MCF 10A (cell line): ENCODE data around the gene KRT28. TPM values are rescaled to one million over a fixed set of nuclear protein-coding genes. Genes with fewer than 3 reads are reported as not detected.

ENCODE experiments used
- BruUV-seq: library from RNA; stranded (reverse); fragments of 400-500 nt; replicated peaks from 2 replicates; lab custom pipeline; 2021; lab: Mats Ljungman, UMichigan
- CTCF ChIA-PET: fragments of 300-600 bp; sonication (Branson Sonifier 250); formaldehyde crosslinking; extraction: SDS; loops from one replicate; lab custom pipeline; 2021; ENCODE audit warnings: antibody characterized with exemption, inconsistent platforms; lab: Yijun Ruan, JAX
- POLR2A ChIA-PET: fragments of 300-600, 350-650 bp; sonication (Branson Sonifier 250); formaldehyde crosslinking; extraction: SDS; loops from one replicate; lab custom pipeline; 2020; ENCODE audit warnings: antibody characterized with exemption, inconsistent platforms; lab: Yijun Ruan, JAX
- DNase-seq: peaks from one replicate; pipeline ENCODE4 v3.0.0-alpha.2; 2018; ENCODE audit not compliant: unreplicated experiment
- H3K27ac Mint-ChIP-seq: one replicate; pipeline ENCODE4 v1.8.0; 2022; ENCODE audit warnings: mild to moderate bottlenecking, low read depth, mixed read lengths; ENCODE audit not compliant: unreplicated experiment
- H3K27me3 Mint-ChIP-seq: one replicate; pipeline ENCODE4 v1.8.0; 2022; ENCODE audit warnings: mixed read lengths; ENCODE audit not compliant: insufficient read depth, unreplicated experiment
- H3K36me3 Mint-ChIP-seq: one replicate; pipeline ENCODE4 v1.8.0; 2022; ENCODE audit warnings: mild to moderate bottlenecking, moderate library complexity, mixed read lengths; ENCODE audit not compliant: insufficient read depth, unreplicated experiment
- H3K4me1 Mint-ChIP-seq: one replicate; pipeline ENCODE4 v1.8.0; 2022; ENCODE audit warnings: mixed read lengths; ENCODE audit not compliant: insufficient read depth, unreplicated experiment
- H3K4me3 Mint-ChIP-seq: one replicate; pipeline ENCODE4 v1.8.0; 2022; ENCODE audit warnings: mild to moderate bottlenecking, moderate library complexity, mixed read lengths; ENCODE audit not compliant: unreplicated experiment
- H3K9me3 Mint-ChIP-seq: one replicate; pipeline ENCODE4 v1.8.0; 2022; ENCODE audit warnings: mixed read lengths; ENCODE audit not compliant: unreplicated experiment
- CTCF ChIP-seq: fragments of 200-600 bp; IDR thresholded peaks from one replicate; pipeline ENCODE4 v1.8.0; 2022; ENCODE audit warnings: antibody characterized with exemption, mild to moderate bottlenecking; ENCODE audit not compliant: unreplicated experiment
- intact Hi-C: fragments of 100-400 bp; cut with micrococcal nuclease; formaldehyde crosslinking; loops from 2 replicates; pipeline ENCODE4 v1.14.1; 2022
- total RNA-seq: library from RNA; stranded (reverse); gene quantifications from 2 replicates; pipeline ENCODE4 v1.2.3, GENCODE V29; 2022

Gene KRT28
- total RNA-seq, 1 experiment from 2014 or later = not detected

DNA sequence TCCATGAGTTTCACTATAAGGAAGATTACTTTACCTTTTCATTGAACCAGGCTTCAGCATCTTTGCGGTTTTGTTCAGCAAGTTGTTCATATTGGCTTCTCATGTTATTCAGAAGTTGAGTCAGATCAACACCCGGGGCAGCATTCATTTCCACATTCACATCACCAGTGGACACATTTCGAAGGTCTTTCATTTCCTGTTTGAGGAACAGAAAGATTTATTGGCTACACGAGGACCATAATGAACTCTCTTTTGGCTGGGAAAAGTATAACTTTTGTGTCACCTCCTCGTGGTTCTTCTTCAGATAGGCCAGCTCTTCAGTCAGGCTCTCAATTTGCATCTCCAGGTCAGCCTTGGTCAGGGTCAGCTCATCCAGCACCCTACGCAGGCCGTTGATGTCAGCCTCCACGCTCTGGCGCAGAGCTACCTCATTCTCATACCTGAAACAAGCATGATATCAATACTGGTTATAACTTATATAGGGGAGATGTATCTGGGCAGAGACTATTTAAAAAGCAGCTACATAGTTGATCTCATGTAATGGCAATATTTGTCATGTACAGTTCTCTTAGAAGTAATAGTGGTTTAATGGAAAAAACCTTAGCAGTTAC lies 20.6 kb upstream of the KRT28 start:
- POLR2A ChIA-PET = interaction anchor here (0.8 to 6.3 kb wide), 14 partner anchors 9 to 869 kb away, joined by 3 to 235 read pairs (median 8); partner anchors contain the start of genes EIF1, KRT17 and SMARCE1
- no TSS peak for BruUV-seq
- H3K27ac Mint-ChIP-seq = peak overlapping the region; percentile 95

DNA sequence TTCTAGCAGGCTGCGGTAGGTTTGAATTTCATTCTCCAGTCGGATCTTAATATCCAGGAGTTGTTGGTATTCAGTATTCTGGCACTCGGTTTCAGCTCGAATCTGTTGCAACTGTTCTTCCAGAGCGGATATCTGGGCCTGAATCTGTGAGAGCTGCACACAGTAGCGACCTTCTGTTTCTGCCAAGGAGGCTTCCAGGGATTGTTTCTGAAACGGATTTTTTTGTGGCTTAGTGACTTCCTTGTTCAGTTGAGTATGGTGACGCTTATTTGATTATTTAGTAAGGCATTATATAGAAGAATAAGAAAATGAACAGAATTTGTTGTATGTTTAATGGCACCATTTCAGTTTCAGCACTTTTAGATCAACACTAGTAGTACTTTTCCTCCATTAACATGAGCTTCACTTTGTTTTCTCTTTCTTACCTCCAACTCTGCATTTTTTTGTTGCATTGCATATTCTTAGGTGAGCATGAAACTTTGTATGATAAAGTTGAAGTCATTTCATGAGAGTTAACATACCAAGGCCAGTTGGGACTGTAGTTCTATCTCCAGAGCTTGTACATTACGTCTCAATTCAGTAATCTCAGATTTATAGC lies 19.9 kb upstream of the KRT28 start:
- DNase-seq = peak; percentile 23
- H3K27me3 Mint-ChIP-seq = no peaks in the 10 kb centered on the region
- intact Hi-C loops = loop anchor here (1.0 kb wide), 1 partner anchor 35 kb away; no protein-coding TSS in a partner anchor
- peaks cover 24% of the 10 kb centered on the region for H3K4me1 Mint-ChIP-seq
- TF ChIP-seq CTCF = no peak
- CTCF ChIA-PET = interaction anchor here (0.6 to 1.1 kb wide), 4 partner anchors 37 to 868 kb away, joined by 3 to 4 read pairs (median 4); no protein-coding TSS in a partner anchor
- POLR2A ChIA-PET = interaction anchor here (0.5 to 6.3 kb wide), 29 partner anchors 8 to 870 kb away, joined by 3 to 235 read pairs (median 5); partner anchors contain the start of genes EIF1, KRT15, KRT17 and SMARCE1
- peaks cover 49% of the 10 kb centered on the region for H3K36me3 Mint-ChIP-seq
- H3K4me3 Mint-ChIP-seq = peak overlapping the region; percentile 83
- peak overlapping the region; percentile 95 for H3K27ac Mint-ChIP-seq
- BruUV-seq = no TSS peak
- no peaks in the 10 kb centered on the region for H3K9me3 Mint-ChIP-seq

More for the DNA sequence above, 20.6 kb upstream of the KRT28 start:
- intact Hi-C loops = no loop called here
- CTCF ChIA-PET = interaction anchor here (0.6 to 1.1 kb wide), 3 partner anchors 9 to 846 kb away, joined by 3 read pairs; no protein-coding TSS in a partner anchor
- DNase-seq = no peak
- H3K9me3 Mint-ChIP-seq = no peaks in the 10 kb centered on the region
- peaks cover 24% of the 10 kb centered on the region for H3K4me1 Mint-ChIP-seq
- H3K4me3 Mint-ChIP-seq = peak overlapping the region; percentile 83
- peaks cover 49% of the 10 kb centered on the region for H3K36me3 Mint-ChIP-seq
- H3K27me3 Mint-ChIP-seq = no peaks in the 10 kb centered on the region
- TF ChIP-seq CTCF = no peak

DNA sequence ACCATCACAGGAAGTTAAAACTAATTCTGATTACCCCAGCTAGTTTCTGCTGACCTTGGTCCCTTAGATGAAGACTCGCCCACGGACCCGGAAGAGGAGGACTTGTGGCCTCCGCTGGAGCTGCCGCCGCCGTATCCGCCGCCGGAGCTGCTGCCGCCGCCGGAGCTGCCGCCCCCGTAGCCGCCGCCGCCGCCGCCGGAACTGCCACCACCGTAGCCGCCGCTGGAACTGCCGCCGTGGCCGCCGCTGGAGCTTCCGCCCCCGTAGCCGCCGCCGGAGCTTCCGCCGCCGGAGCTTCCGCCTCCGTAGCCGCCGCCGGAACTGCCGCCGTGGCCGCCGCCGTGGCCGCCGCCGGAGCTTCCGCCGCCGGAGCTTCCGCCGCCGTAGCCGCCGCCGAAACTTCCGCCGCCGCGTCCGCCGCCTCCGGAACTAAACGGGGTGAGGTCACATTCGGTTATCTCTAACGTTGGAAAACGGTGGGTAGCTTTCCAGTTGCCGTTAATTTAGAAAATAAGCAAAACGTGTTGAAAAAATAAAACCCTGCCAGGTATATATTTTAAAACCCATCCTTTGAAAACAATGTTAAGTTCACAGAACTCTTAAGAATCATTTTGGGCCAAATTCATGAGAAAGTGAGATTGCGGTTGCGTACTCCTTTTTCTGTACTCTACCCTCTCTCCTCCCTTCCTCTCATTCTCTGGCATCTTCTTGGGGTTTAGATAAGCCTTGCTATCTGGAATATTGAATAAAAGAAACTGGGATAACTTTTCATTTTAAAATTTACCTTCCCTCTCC lies 19.2 kb upstream of the KRT28 start:
- ChIA-PET CTCF (interaction anchor here (0.6 to 1.1 kb wide), 7 partner anchors 8 to 854 kb away, joined by 3 to 4 read pairs (median 3); no protein-coding TSS in a partner anchor), POLR2A (interaction anchor here (0.5 to 6.3 kb wide), 43 partner anchors 8 to 1671 kb away, joined by 3 to 235 read pairs (median 4); partner anchors contain the start of genes EIF1, KRT15, KRT17 and SMARCE1)
- Mint-ChIP-seq H3K9me3 (no peaks in the 10 kb centered on the region), H3K36me3 (peaks cover 49% of the 10 kb centered on the region), H3K4me1 (peaks cover 28% of the 10 kb centered on the region), H3K4me3 (peak overlapping the region; percentile 83), H3K27ac (peak overlapping the region; percentile 95), H3K27me3 (no peaks in the 10 kb centered on the region)
- DNase-seq = peak; percentile 69
- BruUV-seq = TSS peak; percentile 85
- intact Hi-C loops = loop anchor here (1.0 kb wide), 1 partner anchor 35 kb away; no protein-coding TSS in a partner anchor
- no peak for TF ChIP-seq CTCF
